ENCODE results near the gene ENDOV.
"Not testable (repeated sequence)": the region's sequence is repeated elsewhere in the genome, so short reads cannot be mapped to it uniquely, and the experiment has no call there.

The ENDOV gene

DNA sequence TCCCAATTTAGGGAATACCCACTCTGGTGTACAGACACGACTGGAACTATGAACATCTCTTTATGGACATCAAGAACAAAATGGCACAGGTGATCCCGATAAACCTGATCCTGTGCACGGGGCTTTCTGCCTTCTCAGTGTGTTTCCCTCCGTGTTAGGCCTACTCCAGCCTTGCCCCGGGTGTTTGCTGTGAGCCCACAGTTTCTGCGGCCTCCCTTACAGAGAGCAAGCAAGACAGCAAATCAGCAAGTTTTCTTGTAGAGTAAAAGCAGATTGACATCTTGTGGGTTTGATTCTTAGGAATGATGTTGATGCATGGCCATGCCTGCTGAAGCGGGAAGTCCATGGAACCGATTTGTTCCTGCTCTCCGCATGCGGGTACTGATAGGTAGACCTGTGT lies 26.4 kb upstream of the ENDOV start:
- no peak for DNase-seq

DNA sequence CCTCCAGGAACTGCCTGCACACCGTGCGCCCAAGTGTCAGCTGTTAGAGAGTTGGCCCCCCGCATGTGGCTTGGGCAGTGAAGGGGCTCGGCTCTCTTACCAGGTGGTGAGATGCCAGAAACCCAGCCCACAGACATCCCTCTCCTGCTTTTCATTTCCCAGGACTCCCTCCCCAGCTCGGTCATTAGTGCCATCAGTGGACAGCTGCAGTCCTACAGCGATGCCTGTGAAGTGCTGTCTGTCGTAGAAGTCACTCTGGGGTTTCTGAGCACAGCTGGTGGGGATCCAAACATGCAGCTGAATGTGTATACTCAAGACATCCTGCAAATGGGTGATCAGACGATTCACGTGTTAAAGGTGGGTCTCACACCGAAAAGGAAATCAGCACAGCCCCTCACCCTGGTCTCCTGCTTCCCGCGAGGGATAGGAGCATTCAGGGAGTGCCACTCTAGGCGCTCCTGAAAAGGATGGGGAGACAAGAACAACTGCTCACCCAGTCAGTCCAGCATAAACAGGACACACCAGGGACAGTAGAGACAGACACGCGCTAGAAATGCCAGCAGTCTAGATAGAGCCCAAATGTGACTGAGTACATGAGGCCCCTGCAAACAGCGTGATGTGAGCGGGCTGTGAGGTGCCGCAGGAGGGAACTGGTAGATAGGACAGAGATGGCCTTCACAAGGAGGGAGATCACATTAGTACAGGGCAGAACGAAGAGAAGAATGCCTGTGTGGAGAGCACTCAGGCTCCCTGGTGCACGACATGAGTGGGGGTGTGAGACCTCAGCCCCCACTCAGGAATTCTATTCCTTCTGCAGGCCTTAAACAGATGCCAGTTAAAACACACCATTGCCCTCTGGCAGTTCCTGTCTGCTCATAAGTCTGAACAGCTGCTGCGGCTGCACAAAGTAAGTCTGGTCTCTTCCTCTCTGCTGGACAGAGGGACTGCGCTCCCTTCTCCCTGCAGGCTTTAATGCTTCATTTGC lies 25.7 kb upstream of the ENDOV start:
- no peak for DNase-seq

DNA sequence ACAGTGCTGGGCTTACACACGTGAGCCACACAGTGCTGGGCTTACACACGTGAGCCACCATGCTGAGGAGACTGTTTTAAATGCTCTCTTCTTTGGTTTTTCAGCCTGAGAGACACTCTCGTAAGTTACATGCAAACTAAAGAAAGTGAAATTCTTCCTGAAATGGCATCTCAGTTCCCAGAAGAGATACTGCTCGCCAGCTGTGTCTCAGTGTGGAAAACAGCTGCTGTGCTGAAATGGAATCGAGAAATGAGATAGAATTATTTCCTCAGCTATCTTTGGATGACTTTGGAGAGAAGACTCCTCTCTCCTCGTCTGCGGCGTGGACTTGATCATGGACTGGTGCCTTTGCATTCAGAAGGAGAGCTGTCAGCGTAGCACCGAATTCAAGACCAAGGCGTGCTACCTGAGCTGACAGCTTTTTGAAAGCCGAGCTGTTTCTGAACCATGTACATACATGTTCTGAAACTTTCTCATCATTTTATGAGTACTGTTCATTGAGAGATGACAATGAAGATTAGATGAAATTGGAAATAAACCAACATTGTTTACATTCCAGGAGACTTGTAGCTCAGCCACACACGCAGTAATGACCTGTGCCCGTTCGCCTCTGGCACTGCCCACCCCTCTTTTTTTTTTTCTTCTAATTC lies 21.6 kb upstream of the ENDOV start:
- DNase-seq: no peak

- no peak for DNase-seq
Measured at GRCh38 chr17:80393961-80394360, 21.0 kb upstream of the ENDOV start.

DNA sequence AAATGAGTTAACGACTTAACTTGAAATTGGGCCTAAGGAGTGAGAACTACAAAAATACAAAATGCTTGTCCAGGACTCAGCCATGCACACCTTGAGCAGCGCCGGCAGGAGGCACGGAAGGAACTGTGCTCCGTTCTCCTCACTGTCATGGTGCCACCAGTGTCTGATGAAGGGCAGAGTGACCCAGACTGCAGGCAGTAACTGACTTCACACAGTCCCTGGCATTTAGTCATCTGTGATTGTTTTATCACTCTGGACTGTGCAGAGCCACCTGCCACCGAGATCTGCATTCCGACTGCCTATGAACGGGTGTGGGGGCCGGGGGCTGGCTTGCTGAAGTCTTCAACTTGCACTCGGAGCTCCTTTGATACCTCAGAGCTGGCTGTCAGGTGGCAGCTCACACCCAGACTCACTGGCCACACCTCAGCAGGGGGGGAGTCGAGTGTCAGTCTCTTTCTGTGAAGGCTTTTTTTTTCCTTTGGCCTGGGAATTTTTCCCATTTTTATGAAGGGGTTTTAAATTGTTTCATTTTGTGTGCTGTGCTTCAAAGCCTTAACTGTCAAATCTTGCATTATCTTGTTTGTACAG lies 20.2 kb upstream of the ENDOV start:
- DNase-seq: no peak

DNA sequence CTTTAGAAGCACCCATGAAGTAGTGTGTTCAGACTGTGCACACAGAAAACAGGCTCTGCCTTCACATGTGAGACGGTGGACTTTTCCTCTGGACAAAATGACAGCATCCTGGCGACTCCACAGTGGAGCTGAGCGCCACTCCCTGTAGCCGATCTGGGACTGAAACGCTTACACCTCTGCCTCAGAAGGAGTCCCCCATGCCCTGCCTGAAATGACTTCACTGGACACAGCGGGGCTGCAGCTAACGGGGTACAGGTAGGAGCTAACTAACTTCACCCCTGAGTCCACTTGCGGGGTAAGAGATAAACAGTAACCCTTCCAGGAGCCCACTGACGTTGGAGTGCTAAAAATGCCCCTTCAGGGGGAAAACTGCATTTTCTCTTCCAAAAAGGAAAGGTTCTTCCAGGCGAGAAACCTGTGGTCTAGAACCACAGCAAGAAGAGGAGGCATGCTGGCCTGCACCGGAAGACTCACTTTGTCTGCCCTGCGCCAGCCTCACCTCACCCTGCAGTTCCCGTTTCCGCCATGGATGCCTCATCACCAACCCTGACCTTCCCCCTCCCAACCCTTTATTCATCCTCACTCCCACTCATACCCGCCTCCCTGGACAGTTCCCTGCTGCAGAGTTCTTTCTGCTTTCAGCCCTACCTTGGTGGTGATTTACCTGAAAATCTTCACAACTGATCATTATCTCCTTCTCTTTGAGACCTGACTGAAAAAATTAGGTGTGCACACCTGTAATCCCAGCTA lies 19.4 kb upstream of the ENDOV start:
- DNase-seq: no peak

- DNase-seq: no peak
Measured at GRCh38 chr17:80396157-80397033, 18.6 kb upstream of the ENDOV start.

GRCh38 chr17:80397034-80397387 lies 18.0 kb upstream of the ENDOV start:
- no peak for DNase-seq

GRCh38 chr17:80397686-80398085 lies 17.3 kb upstream of the ENDOV start:
- DNase-seq: no peak

- DNase-seq: not testable (repeated sequence)
Measured at GRCh38 chr17:80401086-80401485, 13.9 kb upstream of the ENDOV start.

GRCh38 chr17:80402102-80402501 lies 12.9 kb upstream of the ENDOV start:
- not testable (repeated sequence) for DNase-seq

DNA sequence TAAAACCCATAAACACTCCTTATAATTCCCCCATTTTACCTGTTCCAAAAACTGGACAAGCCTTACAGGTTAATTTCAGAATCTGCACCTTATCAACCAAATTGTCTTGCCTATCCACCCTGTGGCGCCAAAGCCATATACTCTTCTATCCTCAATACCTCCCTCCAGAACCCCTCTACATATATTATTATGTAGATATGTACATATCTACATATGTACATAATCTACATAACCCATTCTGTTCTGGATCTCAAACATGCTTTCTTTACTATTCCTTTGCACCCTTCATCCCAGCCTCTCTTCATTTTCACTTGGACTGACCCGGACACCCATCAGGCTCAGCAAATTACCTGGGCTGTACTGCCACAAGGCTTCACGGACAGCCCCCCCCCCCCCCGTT lies 12.0 kb upstream of the ENDOV start:
- DNase-seq: no peak

DNA sequence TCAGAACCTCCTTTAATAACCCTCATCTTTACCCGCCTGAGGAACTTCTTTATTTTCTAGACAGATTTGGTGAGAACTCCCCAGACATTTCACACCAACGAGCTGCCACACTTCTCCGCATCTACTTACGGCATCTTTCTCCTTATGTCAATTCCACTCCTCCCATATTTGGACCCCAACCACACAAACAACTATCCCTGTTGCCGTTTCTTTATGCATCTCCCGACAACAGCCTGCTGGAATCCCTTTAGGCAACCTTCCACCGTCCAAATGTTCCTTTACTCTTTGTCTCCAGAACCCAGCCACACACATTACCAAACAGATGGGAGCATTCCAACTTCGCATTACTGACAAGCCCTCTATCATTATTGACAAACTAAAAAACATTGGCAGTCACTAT lies 8.8 kb upstream of the ENDOV start:
- DNase-seq: no peak

DNA sequence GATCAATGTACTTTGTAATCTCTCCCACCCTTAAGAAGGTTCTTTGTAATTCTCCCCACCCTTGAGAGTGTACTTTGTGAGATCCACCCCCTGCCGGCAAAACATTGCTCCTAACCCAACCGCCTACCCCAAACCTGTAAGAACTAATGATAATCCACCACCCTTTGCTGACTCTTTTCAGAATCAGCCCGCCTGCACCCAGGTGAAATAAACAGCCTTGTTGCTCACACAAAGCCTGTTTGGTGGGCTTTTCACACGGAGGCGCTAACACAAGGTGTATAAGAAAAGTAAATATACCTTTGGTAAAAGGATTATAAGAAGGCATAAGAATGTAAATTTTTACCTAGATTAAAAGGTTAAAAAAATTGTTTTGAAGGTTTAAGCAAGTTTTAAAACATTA lies 7.0 kb upstream of the ENDOV start:
- not testable (repeated sequence) for DNase-seq

- DNase-seq: no peak
Measured at GRCh38 chr17:80408872-80409271, 6.1 kb upstream of the ENDOV start.

- DNase-seq: no peak
Measured at GRCh38 chr17:80409626-80410025, 5.3 kb upstream of the ENDOV start.

DNA sequence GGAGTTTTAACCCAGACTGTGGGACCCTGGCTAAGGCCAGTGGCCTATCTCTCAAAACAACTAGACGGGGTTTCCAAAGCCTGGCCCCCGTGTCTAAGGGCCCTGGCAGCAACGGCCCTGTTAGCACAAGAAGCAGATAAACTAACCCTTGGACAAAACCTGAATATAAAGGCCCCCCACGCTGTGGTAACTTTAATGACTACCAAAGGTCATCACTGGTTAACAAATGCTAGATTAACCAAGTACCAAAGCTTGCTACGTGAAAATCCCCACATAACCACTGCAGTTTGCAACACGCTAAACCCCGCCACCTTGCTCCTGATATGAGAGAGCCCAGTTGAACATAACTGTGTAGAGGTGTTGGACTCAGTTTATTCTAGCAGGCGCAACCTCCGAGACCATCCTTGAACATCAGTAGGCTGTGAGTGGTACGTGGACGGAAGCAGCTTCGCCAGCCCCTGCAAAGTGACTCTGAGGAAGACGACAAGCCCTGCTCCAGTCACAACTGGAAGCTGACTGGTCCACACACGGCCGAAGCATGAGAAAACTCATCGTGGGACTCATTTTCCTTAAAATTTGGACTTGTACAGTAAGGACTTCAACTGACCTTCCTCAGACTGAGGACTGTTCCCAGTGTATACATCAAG lies 4.4 kb upstream of the ENDOV start:
- DNase-seq: not testable (repeated sequence)

DNA sequence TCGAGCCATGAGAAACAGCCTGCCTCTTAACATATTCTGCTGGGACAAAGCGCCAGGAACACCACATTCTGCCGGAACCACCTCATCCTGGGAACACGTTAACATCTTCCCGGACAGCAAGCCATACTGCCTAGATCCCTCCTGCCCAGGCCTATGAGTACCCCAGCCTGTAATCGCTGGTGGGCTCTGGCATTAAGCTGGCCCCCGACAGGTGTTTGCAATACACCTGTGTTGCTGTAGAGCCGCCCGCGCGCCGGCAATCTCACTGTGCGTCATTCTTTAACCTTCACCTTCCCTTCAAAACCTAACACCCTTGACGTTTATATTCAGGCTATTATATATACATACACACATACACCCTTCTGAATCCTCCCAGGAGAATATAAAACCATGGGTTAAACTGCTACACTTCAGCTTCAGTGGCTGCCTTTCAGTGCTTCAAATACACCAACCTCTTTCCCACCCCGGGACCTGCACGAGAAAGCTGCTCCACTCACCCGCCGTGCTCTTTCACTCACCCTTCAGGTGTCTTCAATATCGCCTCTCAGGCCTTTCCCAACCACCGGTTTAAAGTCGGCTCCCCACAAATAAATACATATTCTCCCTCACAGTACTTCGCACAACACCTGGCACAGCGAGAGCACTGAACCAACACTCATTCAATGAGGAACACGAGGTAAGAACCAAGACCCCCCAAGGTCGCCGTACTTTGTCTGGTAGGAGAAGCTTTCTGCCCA lies 1.0 kb upstream of the ENDOV start:
- no peak for DNase-seq

GRCh38 chr17:80414508-80414802 lies 512 bp upstream of the ENDOV start:
- DNase-seq: no peak

GRCh38 chr17:80415626-80416137 lies 715 bp downstream of the ENDOV start:
- DNase-seq: no peak
